ENCODE measurements around the gene RNF130.

- TF ChIP-seq TCF12 (IDR thresholded peaks at IDR 0.05; ENCODE audit: low read depth), result no peak
- no peak for TF ChIP-seq RAD21 (IDR thresholded peaks at IDR 0.05; ENCODE audit: low read depth)
Observed at GRCh38 chr5:179953987-179954386, 117.6 kb downstream of the RNF130 start.
